ENCODE measurements around the gene CCDC184.
A peak's percentile ranks its signal among the peaks of the same experiment; 100 is the strongest.
"Not testable (repeated sequence)": the region's sequence is repeated elsewhere in the genome, so short reads cannot be mapped to it uniquely, and the experiment has no call there.

The CCDC184 gene

GRCh38 chr12:48183091-48183875 lies at the start of gene CCDC184:
Gene CCDC184, plus strand, starts transcription at chr12:48183644. Its CDS starts 479 bp downstream, at chr12:48184123.
- peak; percentile 62 for DNase-seq (ENCODE audit: low read depth)

- DNase-seq (ENCODE audit: low read depth), result no peak
These were observed 48.4 kb upstream of the CCDC184 start for GRCh38 chr12:48135027-48135426.

DNA sequence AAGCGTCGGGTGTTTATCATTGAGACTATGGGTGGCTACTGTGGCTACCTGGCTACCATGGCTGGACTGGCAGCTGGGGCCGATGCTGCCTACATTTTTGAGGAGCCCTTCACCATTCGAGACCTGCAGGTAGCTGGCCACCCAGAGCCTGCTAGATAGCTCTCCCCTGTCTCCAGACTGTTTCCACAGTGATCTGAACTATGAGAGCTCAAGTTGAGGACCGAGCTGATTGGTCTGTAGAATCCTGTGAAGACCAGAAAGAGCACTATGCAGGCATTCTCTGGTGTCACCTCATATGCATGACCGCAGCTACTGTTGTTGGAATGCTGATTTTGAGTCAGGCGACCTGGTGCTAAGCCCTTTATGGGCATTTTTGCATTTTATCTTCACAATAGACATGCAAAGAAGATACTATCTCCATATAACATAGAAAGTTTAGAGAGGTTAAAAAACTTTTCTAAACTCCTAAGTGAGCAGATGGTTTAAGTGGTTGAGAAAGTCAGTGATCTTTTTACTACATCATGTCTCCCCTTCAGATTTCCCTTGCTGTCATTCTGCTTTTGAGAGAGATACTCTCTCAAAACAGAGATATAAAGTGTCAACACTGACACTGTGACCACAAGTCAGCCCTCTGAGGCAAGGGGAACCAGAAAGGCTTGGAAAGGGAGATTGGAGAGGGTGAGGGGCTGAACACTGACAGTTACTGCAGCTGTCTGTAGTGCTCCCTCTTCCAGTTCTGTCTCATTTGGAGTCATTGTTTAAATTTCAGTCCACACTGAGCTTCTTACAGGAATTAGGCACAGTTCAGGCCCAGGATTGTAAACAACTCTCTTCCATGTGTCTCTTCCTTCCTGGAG lies 40.4 kb upstream of the CCDC184 start:
- DNase-seq (ENCODE audit: low read depth), result no peak

GRCh38 chr12:48143898-48144297 lies 39.5 kb upstream of the CCDC184 start:
- no peak for DNase-seq (ENCODE audit: low read depth)

- DNase-seq (ENCODE audit: low read depth), result no peak
These were observed 37.5 kb upstream of the CCDC184 start for GRCh38 chr12:48145981-48146380.

GRCh38 chr12:48151103-48151771 lies 32.2 kb upstream of the CCDC184 start:
- DNase-seq (ENCODE audit: low read depth), result no peak

DNA sequence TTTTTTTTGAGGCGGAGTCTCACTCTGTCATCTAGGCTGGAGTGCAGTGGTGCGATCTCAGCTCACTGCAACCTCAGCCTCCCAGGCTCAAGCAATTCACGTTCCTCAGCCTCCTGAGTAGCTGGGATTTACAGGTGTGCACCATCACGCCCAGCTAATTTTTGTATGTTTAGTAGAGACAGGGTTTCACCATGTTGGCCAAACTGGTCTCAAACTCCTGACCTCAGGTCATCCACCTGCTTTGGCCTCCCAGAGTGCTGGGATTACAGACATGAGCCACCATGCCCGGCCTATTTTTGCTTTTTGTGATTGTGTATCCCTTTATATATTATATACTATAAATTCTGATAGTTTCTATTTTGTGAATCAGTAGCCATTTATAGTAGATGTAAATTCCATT lies 27.7 kb upstream of the CCDC184 start:
- DNase-seq (ENCODE audit: low read depth), result not testable (repeated sequence)

GRCh38 chr12:48156652-48157017 lies 26.8 kb upstream of the CCDC184 start:
- DNase-seq (ENCODE audit: low read depth), result no peak

- peak; percentile 100 for DNase-seq (ENCODE audit: low read depth)
These were observed 26.2 kb upstream of the CCDC184 start, which contains the start of gene ASB8 for GRCh38 chr12:48157018-48157888. Gene ASB8, minus strand, starts transcription at chr12:48157515. Its CDS starts 4,019 bp downstream, at chr12:48153496.

- DNase-seq (ENCODE audit: low read depth), result no peak
These were observed 25.5 kb upstream of the CCDC184 start for GRCh38 chr12:48157889-48158370.

GRCh38 chr12:48160046-48160445 lies 23.4 kb upstream of the CCDC184 start:
- no peak for DNase-seq (ENCODE audit: low read depth)

- DNase-seq (ENCODE audit: low read depth), result no peak
These were observed 22.6 kb upstream of the CCDC184 start for GRCh38 chr12:48160807-48161206.

DNA sequence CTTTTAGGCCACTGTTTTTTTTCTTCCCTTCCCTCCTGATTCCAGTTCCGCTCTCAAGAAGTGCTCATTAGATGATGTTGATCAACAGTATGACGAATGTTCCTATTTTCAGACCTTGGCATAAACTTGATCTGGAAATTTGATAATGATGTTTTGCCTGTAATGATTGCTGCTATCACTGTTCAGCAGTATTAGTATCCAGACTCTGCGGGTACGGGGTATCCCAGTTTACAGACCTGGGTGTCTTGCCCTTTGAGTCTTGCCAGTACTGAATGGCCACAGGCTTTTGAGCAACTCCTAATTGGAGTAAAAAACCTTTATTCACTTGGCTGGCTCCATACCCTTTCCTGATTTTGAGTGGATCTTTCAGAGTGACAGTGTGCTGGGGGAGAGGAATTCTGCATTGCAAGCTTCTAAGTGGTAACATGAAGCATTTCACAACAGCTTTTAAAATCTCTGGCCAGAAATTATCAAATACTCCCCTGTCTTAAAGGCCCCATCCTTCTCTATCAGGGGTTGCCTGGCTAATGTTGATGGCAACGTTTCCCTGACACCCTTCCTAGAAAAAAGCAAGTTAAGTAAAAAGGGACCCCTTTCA lies 20.2 kb upstream of the CCDC184 start:
- DNase-seq (ENCODE audit: low read depth), result no peak

- no peak for DNase-seq (ENCODE audit: low read depth)
These were observed 19.0 kb upstream of the CCDC184 start for GRCh38 chr12:48164451-48164850.

- DNase-seq (ENCODE audit: low read depth), result peak; percentile 30
These were observed 18.1 kb upstream of the CCDC184 start for GRCh38 chr12:48165089-48165981.

GRCh38 chr12:48169011-48169410 lies 14.4 kb upstream of the CCDC184 start:
- no peak for DNase-seq (ENCODE audit: low read depth)

DNA sequence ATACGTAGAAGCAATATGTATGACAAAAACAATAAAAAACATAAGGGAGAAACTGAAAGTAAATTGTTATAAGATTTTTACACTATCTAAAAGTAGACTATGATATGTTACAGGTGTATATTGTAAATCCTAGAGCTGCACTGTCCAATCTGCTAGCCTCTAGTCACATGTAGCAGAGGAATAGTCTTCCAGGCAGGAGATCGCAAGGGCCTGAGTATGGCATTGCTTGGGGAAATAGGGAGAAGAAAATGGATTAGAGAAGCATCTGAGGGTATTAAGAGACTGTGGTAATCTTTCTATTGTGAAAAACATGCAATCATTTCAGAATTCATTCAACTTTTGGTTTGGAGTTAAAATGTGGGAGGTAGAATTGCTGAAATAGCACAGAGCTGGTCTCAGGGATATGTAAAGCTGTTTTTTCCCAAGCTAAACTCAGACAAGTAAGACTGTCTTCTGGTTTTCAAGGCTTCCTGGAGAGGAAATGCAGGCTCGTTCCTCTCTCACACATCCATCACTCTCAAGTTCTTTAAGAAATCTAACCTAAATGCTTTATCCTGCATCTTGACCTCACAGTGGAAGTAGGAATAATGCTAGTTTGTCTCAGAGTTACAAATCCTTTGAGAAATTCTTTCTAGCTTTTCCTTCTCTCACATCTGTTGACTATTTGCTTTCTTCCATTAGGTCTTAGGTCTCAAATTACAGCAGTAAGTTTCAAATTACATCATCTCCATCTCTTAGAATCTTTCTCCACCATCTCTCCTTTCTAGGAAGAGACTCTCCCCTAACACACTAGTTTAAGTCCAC lies 7.6 kb upstream of the CCDC184 start:
- DNase-seq (ENCODE audit: low read depth), result no peak

- DNase-seq (ENCODE audit: low read depth), result no peak
These were observed 7.1 kb upstream of the CCDC184 start for GRCh38 chr12:48176417-48176751.

DNA sequence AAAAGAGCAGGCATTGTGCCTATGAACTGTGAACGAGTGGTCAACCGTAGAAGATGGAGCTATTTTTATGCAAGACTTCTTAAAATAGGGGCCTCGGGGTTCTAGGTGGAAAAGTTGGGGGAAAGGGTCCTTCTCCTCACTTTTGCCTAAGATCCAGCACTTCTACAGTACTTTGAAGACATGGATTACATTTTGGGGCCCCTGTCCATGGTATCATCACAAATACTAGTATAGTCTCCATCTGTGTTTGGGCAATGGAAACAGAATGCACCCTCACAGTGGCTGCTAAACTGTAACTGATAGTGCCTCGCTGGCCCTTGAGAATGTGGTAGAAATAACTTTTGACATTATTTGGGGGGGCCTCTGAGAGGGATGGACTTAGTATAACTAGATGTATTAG lies 5.5 kb upstream of the CCDC184 start:
- no peak for DNase-seq (ENCODE audit: low read depth)

All from stimulated activated CD8-positive, alpha-beta memory T cell treated with anti-CD3 and anti-CD28 coated beads, Interleukin-12 subunit alpha, Interleukin-12 subunit beta, amount 100 ng/mL, for 1 hour (primary cell).